ENCODE results near the gene GINM1.

Gene GINM1

GRCh38 chr6:149600508-149600907, 34.3 kb downstream of the GINM1 start:
- no peak for DNase-seq

- no peak for DNase-seq
Observed at GRCh38 chr6:149608381-149608982, 42.3 kb downstream of the GINM1 start.

- DNase-seq, result no peak
Observed at GRCh38 chr6:149614337-149614736, 48.2 kb downstream of the GINM1 start.

- DNase-seq, result no peak
Observed at GRCh38 chr6:149615805-149616204, 49.6 kb downstream of the GINM1 start.

GRCh38 chr6:149627672-149628071, 61.5 kb downstream of the GINM1 start:
- DNase-seq, result no peak

GRCh38 chr6:149628875-149629510, 62.8 kb downstream of the GINM1 start:
- DNase-seq, result no peak

- DNase-seq, result no peak
Observed at GRCh38 chr6:149634315-149634714, 68.1 kb downstream of the GINM1 start.

- DNase-seq, result no peak
Observed at GRCh38 chr6:149636124-149636523, 69.9 kb downstream of the GINM1 start.
